NT2/D1 (cell line): ENCODE results near the gene WSB1.
A peak's percentile ranks its signal among the peaks of the same experiment; 100 is the strongest.

Experiments used
- DNase-seq: peaks from one replicate; pipeline ENCODE4 v3.0.0-alpha.2; 2011; ENCODE audit warnings: low read depth, low spot score
- H3K27me3 ChIP-seq: 2 replicates; pipeline ENCODE4 v1.6.0; 2011; ENCODE audit warnings: mild to moderate bottlenecking; ENCODE audit not compliant: insufficient read length, insufficient read depth
- H3K36me3 ChIP-seq: 2 replicates; pipeline ENCODE4 v1.6.1; 2011; ENCODE audit warnings: mild to moderate bottlenecking, low read length, mixed read lengths; ENCODE audit not compliant: insufficient read depth, insufficient read length
- H3K4me1 ChIP-seq: 2 replicates; pipeline ENCODE4 v1.5.1; 2011; ENCODE audit not compliant: insufficient read depth, insufficient read length
- H3K4me3 ChIP-seq: 2 replicates; pipeline ENCODE4 v1.5.1; 2011; ENCODE audit warnings: low read depth; ENCODE audit not compliant: insufficient read length
- H3K9ac ChIP-seq: 2 replicates; pipeline ENCODE4 v1.6.0; 2011; ENCODE audit warnings: low read depth; ENCODE audit not compliant: insufficient read length
- H3K9me3 ChIP-seq: 2 replicates; pipeline ENCODE4 v1.5.1; 2011; ENCODE audit warnings: mild to moderate bottlenecking, low read length; ENCODE audit not compliant: insufficient read depth
- SUZ12 ChIP-seq: IDR thresholded peaks from 2 replicates; pipeline ENCODE4 v1.6.1; 2011; ENCODE audit not compliant: insufficient read length, insufficient read depth; ENCODE audit errors: extremely low read depth
- YY1 ChIP-seq: IDR thresholded peaks from 2 replicates; pipeline ENCODE4 v1.6.1; 2011; ENCODE audit not compliant: insufficient read length, insufficient read depth
- ZNF274 ChIP-seq: IDR thresholded peaks from 2 replicates; pipeline ENCODE4 v1.6.1; 2011; ENCODE audit warnings: mild to moderate bottlenecking, low read depth, low read length

Gene WSB1

GRCh38 chr17:27332485-27333409 lies 38.8 kb downstream of the WSB1 start:
- Histone ChIP-seq H3K4me3 (peak overlapping the region; percentile 32), H3K9ac (peak overlapping the region; percentile 32), H3K36me3 (no peaks in the 10 kb centered on the region), H3K4me1 (peaks cover 10% of the 10 kb centered on the region), H3K9me3 (no peaks in the 10 kb centered on the region), H3K27me3 (no peaks in the 10 kb centered on the region)
- TF ChIP-seq SUZ12 = no peak
- TF ChIP-seq ZNF274 = no peak
- TF ChIP-seq YY1 = no peak
- DNase-seq = peak; percentile 90

- DNase-seq = no peak
- Histone ChIP-seq H3K9me3 (no peaks in the 10 kb centered on the region), H3K36me3 (no peaks in the 10 kb centered on the region), H3K27me3 (no peaks in the 10 kb centered on the region), H3K4me3 (peak overlapping the region; percentile 11), H3K4me1 (peaks cover 10% of the 10 kb centered on the region), H3K9ac (peak overlapping the region; percentile 32)
- TF ChIP-seq SUZ12 = no peak
- no peak for TF ChIP-seq ZNF274
- TF ChIP-seq YY1 = no peak
Observed at GRCh38 chr17:27333410-27333980, 39.6 kb downstream of the WSB1 start.

GRCh38 chr17:27336184-27336583 lies 42.3 kb downstream of the WSB1 start:
- Histone ChIP-seq H3K36me3 (no peaks in the 10 kb centered on the region), H3K9me3 (no peaks in the 10 kb centered on the region), H3K27me3 (no peaks in the 10 kb centered on the region), H3K9ac (no peak overlapping the region), H3K4me3 (no peak overlapping the region), H3K4me1 (peaks cover 11% of the 10 kb centered on the region)
- DNase-seq = no peak
- TF ChIP-seq YY1 (no peak), ZNF274 (no peak), SUZ12 (no peak)

- Histone ChIP-seq H3K4me1 (peaks cover 5% of the 10 kb centered on the region), H3K9me3 (no peaks in the 10 kb centered on the region), H3K4me3 (no peak overlapping the region), H3K27me3 (no peaks in the 10 kb centered on the region), H3K36me3 (no peaks in the 10 kb centered on the region), H3K9ac (no peak overlapping the region)
- TF ChIP-seq ZNF274 (no peak), YY1 (no peak), SUZ12 (no peak)
- no peak for DNase-seq
Observed at GRCh38 chr17:27338536-27338985, 44.6 kb downstream of the WSB1 start.

- Histone ChIP-seq H3K27me3 (no peaks in the 10 kb centered on the region), H3K36me3 (no peaks in the 10 kb centered on the region), H3K4me3 (no peak overlapping the region), H3K4me1 (peaks cover 5% of the 10 kb centered on the region), H3K9ac (no peak overlapping the region), H3K9me3 (no peaks in the 10 kb centered on the region)
- no peak for DNase-seq
- no peak for TF ChIP-seq ZNF274
- TF ChIP-seq SUZ12 = no peak
- no peak for TF ChIP-seq YY1
Observed at GRCh38 chr17:27339198-27339835, 45.4 kb downstream of the WSB1 start.

- DNase-seq = no peak
- H3K4me3 ChIP-seq = no peak overlapping the region
- TF ChIP-seq ZNF274 (no peak), SUZ12 (no peak), YY1 (no peak)
- H3K9ac ChIP-seq = no peak overlapping the region
- H3K9me3 ChIP-seq = no peaks in the 10 kb centered on the region
- no peaks in the 10 kb centered on the region for H3K36me3 ChIP-seq
- H3K27me3 ChIP-seq = no peaks in the 10 kb centered on the region
- H3K4me1 ChIP-seq = peaks cover 5% of the 10 kb centered on the region
Observed at GRCh38 chr17:27339836-27340550, 46.1 kb downstream of the WSB1 start.

- H3K4me3 ChIP-seq = no peak overlapping the region
- H3K36me3 ChIP-seq = no peaks in the 10 kb centered on the region
- peaks cover 5% of the 10 kb centered on the region for H3K4me1 ChIP-seq
- no peak overlapping the region for H3K9ac ChIP-seq
- H3K27me3 ChIP-seq = no peaks in the 10 kb centered on the region
- DNase-seq = no peak
- no peak for TF ChIP-seq SUZ12
- TF ChIP-seq YY1 = no peak
- no peak for TF ChIP-seq ZNF274
- no peaks in the 10 kb centered on the region for H3K9me3 ChIP-seq
Observed at GRCh38 chr17:27340575-27340974, 46.7 kb downstream of the WSB1 start.
